ENCODE data around the gene GRIN3B. TPM values are rescaled to one million over a fixed set of nuclear protein-coding genes. Genes with fewer than 3 reads are reported as not detected.

GRIN3B gene
- total RNA-seq, 2 donors from 2014 or later = 0.14 TPM; not detected in 1

- DNase-seq (ENCODE audit: low spot score) (no peak), ATAC-seq (ENCODE audit: insufficient number of reproducible peaks, low FRiP score, low read depth) (no peak)
- H3K4me1 ChIP-seq (ENCODE audit: control insufficient read depth in 1 of 2, low read depth in 2 of 2) = peaks cover 0 to 3% of the 10 kb centered on the region in 2 donors
- H3K27ac ChIP-seq = no peak overlapping the region
- no peaks in the 10 kb centered on the region for H3K36me3 ChIP-seq
- H3K4me3 ChIP-seq = no peak overlapping the region
- peaks cover 7% of the 10 kb centered on the region for H3K27me3 ChIP-seq (replicated peaks; ENCODE audit: insufficient read depth)
- H3K9me3 ChIP-seq = no peaks in the 10 kb centered on the region
- no peak for TF ChIP-seq CTCF (IDR thresholded peaks at IDR 0.05)
Observed at GRCh38 chr19:1003283-1003682, 3.1 kb downstream of the GRIN3B start.

GRCh38 chr19:1004204-1004802, 4.1 kb downstream of the GRIN3B start:
- ATAC-seq (ENCODE audit: insufficient number of reproducible peaks, low FRiP score, low read depth) (no peak), DNase-seq (ENCODE audit: low spot score) (no peak)
- TF ChIP-seq CTCF (IDR thresholded peaks at IDR 0.05) = no peak
- Histone ChIP-seq H3K27me3 (replicated peaks; ENCODE audit: insufficient read depth) (peaks cover 7% of the 10 kb centered on the region), H3K36me3 (no peaks in the 10 kb centered on the region), H3K4me3 (no peak overlapping the region), H3K27ac (no peak overlapping the region), H3K4me1 (ENCODE audit: control insufficient read depth in 1 of 2, low read depth in 2 of 2) (peaks cover 0 to 3% of the 10 kb centered on the region in 2 donors), H3K9me3 (no peaks in the 10 kb centered on the region)

GRCh38 chr19:1004803-1005664, 4.8 kb downstream of the GRIN3B start:
- Histone ChIP-seq H3K27ac (no peak overlapping the region), H3K36me3 (peaks cover 5% of the 10 kb centered on the region), H3K9me3 (no peaks in the 10 kb centered on the region), H3K4me1 (ENCODE audit: control insufficient read depth in 1 of 2, low read depth in 2 of 2) (peaks cover 0 to 3% of the 10 kb centered on the region in 2 donors), H3K4me3 (no peak overlapping the region), H3K27me3 (replicated peaks; ENCODE audit: insufficient read depth) (peaks cover 7% of the 10 kb centered on the region)
- DNase-seq (ENCODE audit: low spot score) (no peak), ATAC-seq (ENCODE audit: insufficient number of reproducible peaks, low FRiP score, low read depth) (no peak)
- TF ChIP-seq CTCF (IDR thresholded peaks at IDR 0.05) = no peak

GRCh38 chr19:1006711-1007398, 6.6 kb downstream of the GRIN3B start:
- no peak overlapping the region for H3K4me3 ChIP-seq
- ATAC-seq (ENCODE audit: insufficient number of reproducible peaks, low FRiP score, low read depth) = no peak
- no peak for TF ChIP-seq CTCF (IDR thresholded peaks at IDR 0.05)

More at GRCh38 chr19:1006711-1007398, 6.6 kb downstream of the GRIN3B start:
- peaks cover 21% of the 10 kb centered on the region for H3K36me3 ChIP-seq
- H3K9me3 ChIP-seq = no peaks in the 10 kb centered on the region
- no peak for DNase-seq (ENCODE audit: low spot score)
- no peak overlapping the region for H3K27ac ChIP-seq
- no peaks in the 10 kb centered on the region for H3K27me3 ChIP-seq (replicated peaks; ENCODE audit: insufficient read depth)
- H3K4me1 ChIP-seq (ENCODE audit: control insufficient read depth in 1 of 2, low read depth in 2 of 2) = no peaks in the 10 kb centered on the region
